Astrocyte of the cerebellum (primary cell): Measurements from ENCODE around the gene NVL.
A peak's percentile ranks its signal among the peaks of the same experiment; 100 is the strongest.

Source experiments
- DNase-seq: peaks from one replicate; pipeline ENCODE4 v3.0.0-alpha.2; 2011; ENCODE audit warnings: low read depth
- H3K4me3 ChIP-seq: 2 replicates; pipeline ENCODE4 v1.5.1; 2011; ENCODE audit warnings: mild to moderate bottlenecking, low read depth, low read length, moderate library complexity
- in situ Hi-C: cut with HindIII; loops from 2 replicates; pipeline ENCODE4 v1.10.0; 2017; ENCODE audit warnings: low sequenced_read_pairs
- TF ChIP-seq, protein P1 (sequence below): IDR thresholded peaks from 2 replicates; pipeline ENCODE4 v1.5.1; 2012; ENCODE audit warnings: low read length, low read depth, moderate library complexity, mild to moderate bottlenecking; ENCODE audit errors: missing control alignments

The NVL gene

DNA sequence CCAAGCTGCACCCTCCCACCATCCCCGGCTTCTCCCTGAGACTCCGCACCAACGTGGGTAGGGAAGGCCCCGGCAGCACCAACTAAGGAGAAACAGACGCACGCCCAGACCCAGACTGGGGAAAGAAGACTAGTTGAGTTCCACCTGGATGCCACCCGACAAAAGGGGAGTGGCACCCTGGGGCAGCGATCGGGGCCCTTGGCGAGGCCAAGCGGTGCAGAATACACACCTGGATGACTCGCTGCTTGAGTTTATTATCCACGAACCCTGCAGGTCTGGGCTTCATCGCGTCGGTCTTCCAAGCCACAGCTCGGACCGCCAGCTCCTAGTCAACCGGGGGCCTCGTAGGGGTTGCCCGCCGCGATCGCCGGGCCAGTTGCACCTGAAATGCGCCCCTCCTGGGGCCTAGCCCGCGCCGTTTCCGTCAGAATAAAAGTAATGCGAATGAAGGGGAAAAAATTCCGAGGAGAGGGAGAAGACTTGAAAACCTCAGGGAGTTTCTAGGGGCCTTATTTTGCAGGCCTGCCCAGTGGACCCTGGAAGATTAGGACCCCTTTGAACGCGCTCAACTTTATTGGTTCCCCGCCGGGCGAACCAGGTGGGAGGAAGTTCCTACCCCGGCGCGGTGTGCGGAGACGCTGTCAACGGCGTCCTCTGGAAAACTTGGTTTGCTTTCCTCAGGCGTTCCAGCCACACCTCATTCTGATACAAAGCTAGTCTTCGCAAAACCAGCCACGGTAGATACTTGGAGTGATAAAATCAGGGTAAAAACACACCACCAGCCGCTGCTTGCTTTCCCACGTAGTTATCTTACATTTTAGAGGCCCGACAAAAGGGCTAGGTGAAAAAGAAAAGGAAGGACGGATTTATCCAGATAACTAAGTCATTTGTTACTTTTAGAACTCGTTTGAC lies at the start of gene NVL:
Gene NVL (minus strand): TSS at position 331 of the 912 bp plus-strand sequence. CDS start 45 bp downstream, at position 286.
- TF ChIP-seq, protein P1, sequence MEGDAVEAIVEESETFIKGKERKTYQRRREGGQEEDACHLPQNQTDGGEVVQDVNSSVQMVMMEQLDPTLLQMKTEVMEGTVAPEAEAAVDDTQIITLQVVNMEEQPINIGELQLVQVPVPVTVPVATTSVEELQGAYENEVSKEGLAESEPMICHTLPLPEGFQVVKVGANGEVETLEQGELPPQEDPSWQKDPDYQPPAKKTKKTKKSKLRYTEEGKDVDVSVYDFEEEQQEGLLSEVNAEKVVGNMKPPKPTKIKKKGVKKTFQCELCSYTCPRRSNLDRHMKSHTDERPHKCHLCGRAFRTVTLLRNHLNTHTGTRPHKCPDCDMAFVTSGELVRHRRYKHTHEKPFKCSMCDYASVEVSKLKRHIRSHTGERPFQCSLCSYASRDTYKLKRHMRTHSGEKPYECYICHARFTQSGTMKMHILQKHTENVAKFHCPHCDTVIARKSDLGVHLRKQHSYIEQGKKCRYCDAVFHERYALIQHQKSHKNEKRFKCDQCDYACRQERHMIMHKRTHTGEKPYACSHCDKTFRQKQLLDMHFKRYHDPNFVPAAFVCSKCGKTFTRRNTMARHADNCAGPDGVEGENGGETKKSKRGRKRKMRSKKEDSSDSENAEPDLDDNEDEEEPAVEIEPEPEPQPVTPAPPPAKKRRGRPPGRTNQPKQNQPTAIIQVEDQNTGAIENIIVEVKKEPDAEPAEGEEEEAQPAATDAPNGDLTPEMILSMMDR, result no peak
- H3K4me3 ChIP-seq, result peak within 1 kb of the TSS; percentile 64
- peak; percentile 71 for DNase-seq
- in situ Hi-C loops, result no loop called here

DNA sequence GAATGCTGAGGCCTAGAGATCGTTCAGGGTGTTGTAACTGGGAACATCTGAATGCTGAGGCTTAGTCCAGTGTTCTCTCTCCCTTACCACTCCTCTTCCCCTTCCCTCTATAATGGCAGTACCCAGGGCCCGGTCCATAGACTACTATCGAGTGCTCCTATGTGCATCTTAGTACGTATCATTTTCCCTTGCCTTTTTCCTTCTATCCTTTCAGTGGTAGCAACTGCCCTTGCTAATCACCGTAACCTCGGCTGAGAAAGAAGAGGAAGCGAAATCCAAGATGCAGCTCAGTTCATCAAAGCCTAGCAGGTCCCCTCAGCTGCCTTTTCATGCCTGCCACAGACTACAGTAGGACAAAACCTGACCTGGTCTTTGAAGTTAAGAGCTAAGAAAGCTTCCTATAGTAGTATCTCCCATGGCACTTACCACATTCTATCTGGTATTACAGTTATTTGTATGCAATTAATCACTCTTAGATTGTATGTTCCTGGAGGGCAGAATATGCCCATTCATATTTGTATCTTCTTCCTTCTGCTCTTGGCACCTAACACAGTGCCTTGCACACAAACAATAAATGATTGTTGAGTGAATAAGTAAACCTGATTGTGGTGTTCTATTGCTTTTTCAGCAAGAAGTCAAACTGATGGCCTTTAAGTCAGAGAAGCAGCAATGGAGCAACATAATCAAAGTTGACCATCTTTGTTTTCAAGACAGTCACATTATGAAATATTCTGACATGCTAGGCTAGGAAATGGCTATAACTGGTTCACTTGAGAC lies 49.1 kb upstream of the NVL start:
- no peak overlapping the region for H3K4me3 ChIP-seq
- in situ Hi-C loops, result no loop called here
- TF ChIP-seq, protein P1, result no peak
- DNase-seq, result no peak

DNA sequence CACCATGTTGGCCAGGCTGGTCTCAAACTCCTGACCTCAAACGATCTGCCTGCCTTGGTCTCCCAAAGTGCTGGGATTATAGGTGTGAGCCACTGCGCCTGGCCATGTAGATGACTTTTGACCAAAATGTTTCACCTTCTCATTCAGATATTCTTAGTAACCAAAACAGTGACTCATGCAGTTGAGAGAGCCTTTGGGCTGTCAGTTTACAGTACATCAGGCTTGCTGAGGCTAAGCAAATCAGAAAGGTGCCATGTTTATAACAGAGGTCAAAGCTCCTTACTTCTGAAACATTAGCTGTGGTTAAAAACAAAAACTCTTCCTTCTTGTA lies 47.7 kb upstream of the NVL start:
- no peak for DNase-seq
- in situ Hi-C loops, result no loop called here
- TF ChIP-seq, protein P1, result no peak
- H3K4me3 ChIP-seq, result no peak overlapping the region

DNA sequence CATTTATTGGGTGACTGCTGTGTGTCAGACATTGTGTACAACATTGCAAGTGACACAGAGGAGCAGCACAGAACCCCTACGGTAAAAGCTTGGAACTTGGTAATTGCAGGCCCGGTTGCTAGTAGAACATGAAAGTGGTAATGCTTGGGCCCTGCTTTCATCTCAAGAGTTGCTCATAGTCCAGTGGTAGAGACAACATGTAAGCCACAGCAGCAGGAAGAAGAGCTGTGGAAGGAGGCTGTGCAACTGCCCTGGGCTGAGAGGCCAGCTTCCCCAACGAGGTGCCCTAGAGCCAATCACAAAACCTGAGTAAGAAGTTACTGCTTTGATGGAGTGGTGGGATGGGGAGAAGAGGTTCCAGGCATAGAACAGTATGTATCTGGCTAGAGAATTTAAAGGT lies 45.1 kb upstream of the NVL start:
- no peak overlapping the region for H3K4me3 ChIP-seq
- TF ChIP-seq, protein P1, result no peak
- no peak for DNase-seq
- in situ Hi-C loops, result no loop called here

DNA sequence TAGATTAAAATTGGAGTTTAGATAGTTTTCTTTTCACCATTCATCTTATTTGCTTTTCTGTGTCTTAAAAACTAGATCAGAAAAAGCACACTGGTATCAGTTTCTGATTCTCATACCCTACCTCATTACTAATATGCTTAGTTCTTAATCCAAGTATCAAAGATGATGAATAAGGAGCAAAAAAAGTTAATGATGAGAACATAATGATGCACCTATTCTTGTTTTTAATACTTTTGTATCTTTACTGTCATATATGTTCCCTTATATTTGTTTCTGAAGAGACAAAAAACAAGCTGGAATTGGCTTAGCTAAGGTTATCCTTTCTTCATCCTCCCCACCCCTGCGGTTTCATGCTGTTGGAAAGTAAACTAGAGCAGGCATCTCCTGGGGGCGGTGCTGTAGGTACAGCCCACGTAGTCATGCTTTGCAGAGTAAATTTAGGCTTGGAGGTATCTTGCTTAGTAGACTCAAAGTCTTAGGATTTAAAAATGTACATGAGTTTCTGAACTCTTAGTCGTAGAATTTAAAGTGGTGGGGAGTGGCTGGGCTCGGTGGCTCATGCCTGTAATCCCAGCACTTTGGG lies 43.1 kb upstream of the NVL start:
- TF ChIP-seq, protein P1, result no peak
- in situ Hi-C loops, result no loop called here
- DNase-seq, result no peak
- no peak overlapping the region for H3K4me3 ChIP-seq

DNA sequence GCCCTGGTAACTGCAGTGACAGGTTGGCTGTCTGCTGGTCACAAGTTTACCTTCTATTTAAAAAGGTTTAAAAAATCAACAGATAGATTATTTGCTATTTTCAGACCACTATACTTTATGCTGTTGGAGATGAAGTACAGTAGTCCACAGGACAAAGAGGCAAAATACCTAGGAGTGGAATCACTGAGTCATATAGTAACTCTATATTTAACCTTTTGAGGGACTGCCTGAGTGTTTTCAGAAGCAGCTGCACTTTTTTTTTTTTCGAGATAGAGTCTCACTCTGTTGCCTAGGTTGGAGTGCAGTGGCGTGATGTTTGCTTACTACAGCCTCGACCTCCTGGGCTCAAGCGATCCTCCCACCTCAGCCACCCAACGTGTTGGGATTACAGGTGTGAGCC lies 38.4 kb upstream of the NVL start:
- in situ Hi-C loops, result loop anchor here (5.0 kb wide), 1 partner anchor 59 kb away; no protein-coding TSS in a partner anchor
- TF ChIP-seq, protein P1, result no peak
- DNase-seq, result no peak
- no peak overlapping the region for H3K4me3 ChIP-seq
